ENCODE data around the gene FASTK. TPM values are rescaled to one million over a fixed set of nuclear protein-coding genes. Genes with fewer than 3 reads are reported as not detected.

The FASTK gene
- polyA plus RNA-seq, 1 donor (not counting 4 experiments of a cell fraction or from before 2014, with no cell fraction given) = 27.2 TPM

DNA sequence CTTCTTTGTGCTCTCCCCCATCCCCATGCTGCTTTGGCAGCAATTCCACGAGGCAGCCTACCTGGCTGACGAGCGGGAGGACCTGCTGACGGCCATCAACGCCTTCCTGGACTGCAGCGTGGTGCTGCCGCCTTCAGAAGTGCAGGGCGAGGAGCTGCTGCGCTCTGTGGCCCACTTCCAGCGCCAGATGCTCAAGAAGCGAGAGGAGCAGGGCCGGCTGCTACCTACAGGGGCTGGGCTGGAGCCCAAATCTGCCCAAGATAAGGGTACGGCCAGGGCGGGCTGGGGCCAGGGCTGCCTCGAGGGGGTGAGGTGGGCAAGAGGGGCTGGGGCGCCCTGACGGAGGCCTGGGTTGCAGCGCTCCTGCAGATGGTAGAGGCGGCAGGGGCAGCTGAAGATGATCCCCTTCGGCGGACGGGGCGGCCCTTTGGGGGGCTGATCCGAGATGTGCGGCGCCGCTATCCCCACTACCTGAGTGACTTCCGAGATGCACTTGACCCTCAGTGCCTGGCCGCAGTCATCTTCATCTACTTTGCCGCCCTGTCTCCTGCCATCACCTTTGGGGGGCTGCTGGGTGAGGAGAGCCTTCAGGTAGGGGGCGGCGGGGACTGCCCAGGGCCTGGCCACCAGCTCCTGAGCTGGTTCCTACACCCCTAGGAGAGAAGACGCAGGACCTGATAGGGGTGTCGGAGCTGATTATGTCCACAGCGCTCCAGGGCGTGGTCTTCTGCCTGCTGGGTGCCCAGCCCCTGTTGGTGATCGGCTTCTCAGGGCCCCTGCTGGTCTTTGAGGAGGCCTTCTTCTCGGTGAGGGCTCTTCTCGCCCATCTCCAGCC lies 9.4 kb downstream of the FASTK start:
- Histone ChIP-seq H3K27ac (ENCODE audit: control insufficient read depth, insufficient read depth, low read length) (no peak overlapping the region), H3K4me1 (ENCODE audit: control insufficient read depth, extremely low read depth, insufficient read depth, low read length) (no peaks in the 10 kb centered on the region), H4K20me1 (ENCODE audit: control insufficient read depth, extremely low read depth, insufficient read depth, low read length) (peaks cover 5% of the 10 kb centered on the region), H3K27me3 (ENCODE audit: control insufficient read depth, extremely low read depth, insufficient read depth, low read length) (no peaks in the 10 kb centered on the region), H3K4me2 (ENCODE audit: control insufficient read depth, extremely low read depth, insufficient read depth, low read depth, low read length) (no peak overlapping the region), H3K9ac (ENCODE audit: control insufficient read depth, extremely low read depth, insufficient read depth, low read length) (no peak overlapping the region), H3K9me3 (ENCODE audit: control insufficient read depth, low read depth, low read length) (no peaks in the 10 kb centered on the region), H3K9me1 (ENCODE audit: control insufficient read depth, extremely low read depth, insufficient read depth, low read length) (no peaks in the 10 kb centered on the region), H3K36me3 (ENCODE audit: control insufficient read depth in 2 of 2, extremely low read depth in 1 of 2, insufficient read depth in 2 of 2, low read length in 2 of 2) (peaks cover 40 to 48% of the 10 kb centered on the region in 2 experiments), H3K79me2 (ENCODE audit: control insufficient read depth, insufficient read depth, low read length) (no peaks in the 10 kb centered on the region), H3K4me3 (ENCODE audit: control insufficient read depth in 2 of 3, extremely low read depth in 1 of 3, insufficient read depth in 2 of 3, low read depth in 1 of 3, low read length in 3 of 3) (no peak overlapping the region), H2AFZ (ENCODE audit: control insufficient read depth, low read length) (no peak overlapping the region)
- FAIRE-seq (no peak), DNase-seq (ENCODE audit: low read depth, low spot score) (no peak)
- TF ChIP-seq, protein P1, sequence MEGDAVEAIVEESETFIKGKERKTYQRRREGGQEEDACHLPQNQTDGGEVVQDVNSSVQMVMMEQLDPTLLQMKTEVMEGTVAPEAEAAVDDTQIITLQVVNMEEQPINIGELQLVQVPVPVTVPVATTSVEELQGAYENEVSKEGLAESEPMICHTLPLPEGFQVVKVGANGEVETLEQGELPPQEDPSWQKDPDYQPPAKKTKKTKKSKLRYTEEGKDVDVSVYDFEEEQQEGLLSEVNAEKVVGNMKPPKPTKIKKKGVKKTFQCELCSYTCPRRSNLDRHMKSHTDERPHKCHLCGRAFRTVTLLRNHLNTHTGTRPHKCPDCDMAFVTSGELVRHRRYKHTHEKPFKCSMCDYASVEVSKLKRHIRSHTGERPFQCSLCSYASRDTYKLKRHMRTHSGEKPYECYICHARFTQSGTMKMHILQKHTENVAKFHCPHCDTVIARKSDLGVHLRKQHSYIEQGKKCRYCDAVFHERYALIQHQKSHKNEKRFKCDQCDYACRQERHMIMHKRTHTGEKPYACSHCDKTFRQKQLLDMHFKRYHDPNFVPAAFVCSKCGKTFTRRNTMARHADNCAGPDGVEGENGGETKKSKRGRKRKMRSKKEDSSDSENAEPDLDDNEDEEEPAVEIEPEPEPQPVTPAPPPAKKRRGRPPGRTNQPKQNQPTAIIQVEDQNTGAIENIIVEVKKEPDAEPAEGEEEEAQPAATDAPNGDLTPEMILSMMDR (optimal IDR thresholded peaks at IDR 0.05 in 1 of 3, IDR thresholded peaks at IDR 0.05 in 1 of 3, conservative IDR thresholded peaks at IDR 0.05 in 1 of 3; ENCODE audit: extremely low read depth in 1 of 3, insufficient read depth in 2 of 3, low read length in 3 of 3) = no peak
- no peak for TF ChIP-seq EZH2 (IDR thresholded peaks at IDR 0.05; ENCODE audit: low read length)
- dilution Hi-C loops (cut with MboI; ENCODE audit: extremely low pct_ligation_motif_present, low sequenced_read_pairs) = no loop called here

DNA sequence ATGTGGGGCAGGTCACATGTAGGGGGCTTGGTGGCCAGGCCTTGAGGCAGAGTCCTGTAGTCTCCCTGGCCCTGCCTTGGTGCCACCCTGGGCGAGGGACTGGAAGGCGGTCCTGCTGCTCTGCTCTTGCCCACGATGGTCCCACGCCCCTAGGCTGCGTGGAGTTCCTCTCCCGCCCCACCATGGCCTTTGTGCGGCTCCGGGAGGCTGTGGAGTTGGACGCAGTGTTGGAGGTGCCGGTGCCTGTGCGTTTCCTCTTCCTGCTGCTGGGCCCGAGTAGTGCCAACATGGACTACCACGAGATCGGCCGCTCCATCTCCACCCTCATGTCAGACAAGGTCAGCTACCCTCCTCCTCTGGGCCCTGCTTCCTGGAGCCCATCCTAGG lies 10.0 kb downstream of the FASTK start:
- Histone ChIP-seq H3K4me2 (ENCODE audit: control insufficient read depth, extremely low read depth, insufficient read depth, low read depth, low read length) (no peak overlapping the region), H3K9me3 (ENCODE audit: control insufficient read depth, low read depth, low read length) (no peaks in the 10 kb centered on the region), H4K20me1 (ENCODE audit: control insufficient read depth, extremely low read depth, insufficient read depth, low read length) (peaks cover 5% of the 10 kb centered on the region), H3K27me3 (ENCODE audit: control insufficient read depth, extremely low read depth, insufficient read depth, low read length) (no peaks in the 10 kb centered on the region), H3K27ac (ENCODE audit: control insufficient read depth, insufficient read depth, low read length) (no peak overlapping the region), H3K4me3 (ENCODE audit: control insufficient read depth in 2 of 3, extremely low read depth in 1 of 3, insufficient read depth in 2 of 3, low read depth in 1 of 3, low read length in 3 of 3) (no peak overlapping the region), H3K9me1 (ENCODE audit: control insufficient read depth, extremely low read depth, insufficient read depth, low read length) (no peaks in the 10 kb centered on the region), H3K79me2 (ENCODE audit: control insufficient read depth, insufficient read depth, low read length) (no peaks in the 10 kb centered on the region), H3K9ac (ENCODE audit: control insufficient read depth, extremely low read depth, insufficient read depth, low read length) (no peak overlapping the region), H3K36me3 (ENCODE audit: control insufficient read depth in 2 of 2, extremely low read depth in 1 of 2, insufficient read depth in 2 of 2, low read length in 2 of 2) (peaks cover 34 to 46% of the 10 kb centered on the region in 2 experiments), H2AFZ (ENCODE audit: control insufficient read depth, low read length) (no peak overlapping the region), H3K4me1 (ENCODE audit: control insufficient read depth, extremely low read depth, insufficient read depth, low read length) (no peaks in the 10 kb centered on the region)
- dilution Hi-C loops (cut with MboI; ENCODE audit: extremely low pct_ligation_motif_present, low sequenced_read_pairs) = no loop called here
- FAIRE-seq = no peak
- no peak for DNase-seq (ENCODE audit: low read depth, low spot score)
- TF ChIP-seq EZH2 (IDR thresholded peaks at IDR 0.05; ENCODE audit: low read length) = no peak

Data from keratinocyte (primary cell).